ENCODE measurements around the gene UBE2E1.

UBE2E1 gene

DNA sequence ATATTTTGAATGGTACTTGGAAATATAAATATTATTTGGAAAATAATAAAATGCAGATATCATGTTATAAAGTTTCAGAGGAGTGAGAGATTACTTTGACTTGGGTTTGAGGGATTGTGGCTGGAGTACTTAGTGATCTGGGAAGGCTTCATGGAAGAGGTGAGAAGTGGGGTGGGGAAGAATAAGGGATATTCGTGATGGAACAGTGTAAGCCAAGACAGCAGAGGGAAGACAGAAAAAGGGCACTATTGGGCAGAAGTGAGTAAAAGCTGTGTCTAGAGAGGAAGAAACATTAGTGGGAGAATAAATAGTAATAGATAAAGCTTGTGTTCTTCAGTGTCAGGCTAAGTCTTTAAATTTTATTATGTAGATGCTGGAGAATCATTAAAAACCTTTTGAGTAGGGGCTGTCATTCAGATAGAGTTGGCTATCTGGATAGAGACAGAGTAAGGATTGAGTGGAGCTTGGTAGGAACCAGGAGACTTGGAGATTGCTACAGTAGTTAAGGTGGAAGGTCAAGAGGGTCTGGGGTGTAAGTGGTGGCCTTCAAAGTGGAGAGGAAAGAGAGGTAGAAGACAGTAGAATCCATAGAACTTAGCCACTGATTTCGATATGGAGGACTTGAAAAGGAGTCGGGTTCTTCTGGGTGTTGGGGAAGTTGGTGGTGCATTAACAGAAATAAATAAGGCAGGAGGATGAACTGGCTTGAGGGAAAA lies 11.9 kb downstream of the UBE2E1 start:
- DNase-seq (ENCODE audit: insufficient read length, low spot score) (no peak), FAIRE-seq (no peak)

DNA sequence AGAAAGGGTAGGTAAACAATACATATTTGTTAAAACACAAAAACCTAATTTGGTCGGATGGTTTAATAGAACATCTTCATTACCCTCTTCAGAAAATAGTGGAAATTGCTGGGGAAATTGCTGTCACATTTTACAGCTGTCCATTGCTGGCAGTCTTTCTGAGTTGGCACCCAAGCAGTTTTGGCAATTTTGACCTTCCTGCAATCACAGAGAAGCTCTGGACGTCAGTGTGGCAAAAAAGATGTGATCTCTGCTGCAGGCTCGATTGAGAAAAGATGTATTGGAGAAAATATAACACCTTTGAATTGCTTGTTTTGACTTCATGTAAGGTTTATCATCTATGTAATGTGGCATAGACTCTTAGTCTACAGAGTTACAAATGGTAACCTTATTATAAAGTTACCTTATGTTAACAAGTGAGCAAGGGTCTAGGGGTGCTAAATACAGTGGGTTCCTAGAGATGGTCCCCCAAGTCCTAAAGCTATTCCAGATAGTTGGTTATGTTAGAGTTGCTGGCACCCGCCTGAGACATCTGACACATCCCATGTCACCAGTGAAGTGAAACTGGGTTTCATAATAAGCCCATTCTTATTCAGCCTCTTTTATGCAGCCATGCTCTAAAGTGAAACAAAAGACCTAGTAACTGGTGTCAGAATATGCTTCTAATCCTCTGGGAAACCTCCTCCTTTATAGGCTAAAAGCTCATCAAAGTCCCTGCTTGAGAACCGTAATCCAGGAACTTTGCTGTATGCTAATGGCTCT lies 14.0 kb downstream of the UBE2E1 start:
- FAIRE-seq (peak; percentile 90), DNase-seq (ENCODE audit: insufficient read length, low spot score) (no peak)

- FAIRE-seq (no peak), DNase-seq (ENCODE audit: insufficient read length, low spot score) (no peak)
These were observed 15.1 kb downstream of the UBE2E1 start for GRCh38 chr3:23820888-23821287.

DNA sequence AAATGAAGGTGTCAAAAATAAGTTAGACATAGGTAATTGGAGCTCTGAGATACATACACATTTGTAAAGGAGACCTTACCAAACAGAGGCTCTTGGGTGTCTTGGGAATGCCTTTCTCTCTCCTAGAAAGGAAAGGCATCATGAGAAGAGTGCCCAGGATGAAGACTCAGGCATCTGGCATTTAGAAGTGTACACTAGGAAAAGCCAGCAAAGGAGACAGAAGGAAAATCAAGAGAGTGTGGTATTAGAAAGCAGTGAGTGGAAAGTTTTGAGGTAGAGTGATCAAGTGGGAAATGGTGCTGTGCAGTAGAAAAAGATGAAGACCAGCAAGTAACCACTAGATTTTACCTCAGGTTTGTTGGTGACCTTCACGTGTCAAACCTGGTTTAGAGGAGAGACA lies 16.1 kb downstream of the UBE2E1 start:
- FAIRE-seq (no peak), DNase-seq (ENCODE audit: insufficient read length, low spot score) (no peak)

GRCh38 chr3:23822559-23822958 lies 16.8 kb downstream of the UBE2E1 start:
- DNase-seq (ENCODE audit: insufficient read length, low spot score) (no peak), FAIRE-seq (no peak)

- no peak for DNase-seq (ENCODE audit: insufficient read length, low spot score)
- FAIRE-seq, result peak; percentile 26
These were observed 17.9 kb downstream of the UBE2E1 start for GRCh38 chr3:23823620-23824019.

GRCh38 chr3:23824699-23825444 lies 19.1 kb downstream of the UBE2E1 start:
- FAIRE-seq (peak; percentile 72), DNase-seq (ENCODE audit: insufficient read length, low spot score) (no peak)

GRCh38 chr3:23825802-23826201 lies 20.0 kb downstream of the UBE2E1 start:
- no peak for DNase-seq (ENCODE audit: insufficient read length, low spot score)
- no peak for FAIRE-seq

- FAIRE-seq, result no peak
- DNase-seq (ENCODE audit: insufficient read length, low spot score), result no peak
These were observed 20.8 kb downstream of the UBE2E1 start for GRCh38 chr3:23826382-23827064.

GRCh38 chr3:23829242-23829934 lies 23.6 kb downstream of the UBE2E1 start:
- FAIRE-seq, result peak; percentile 95

DNA sequence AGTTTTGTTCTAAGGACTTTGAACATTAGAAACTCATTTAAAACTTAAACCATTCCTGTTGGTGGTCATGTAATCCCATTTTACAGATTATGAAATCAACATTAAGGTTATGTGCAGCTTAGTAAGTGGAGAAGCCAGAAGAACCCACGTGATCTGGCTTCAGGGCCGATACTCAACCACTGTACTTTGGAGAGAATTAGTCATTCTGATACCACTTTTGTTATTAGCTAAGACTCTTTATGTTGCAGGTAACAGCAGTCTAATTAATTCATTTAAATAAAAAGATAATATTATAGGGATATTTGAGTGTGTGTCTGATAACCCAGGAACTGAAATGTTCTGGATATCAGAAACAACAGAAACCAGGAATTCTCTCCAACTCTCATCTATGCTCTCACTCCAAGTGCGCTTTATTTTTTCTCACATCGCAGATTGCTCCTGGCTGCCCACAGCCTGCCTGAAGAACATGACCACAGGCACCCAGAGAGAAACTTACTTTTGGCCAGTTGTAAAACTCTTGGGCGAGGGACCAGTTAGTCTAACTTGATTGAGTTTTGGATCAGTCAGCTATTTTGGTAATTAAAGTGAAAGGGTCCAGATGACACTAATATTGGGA lies 25.2 kb downstream of the UBE2E1 start:
- FAIRE-seq (peak; percentile 96), DNase-seq (ENCODE audit: insufficient read length, low spot score) (peak; percentile 33)

More at GRCh38 chr3:23829242-23829934, 23.6 kb downstream of the UBE2E1 start:
- DNase-seq (ENCODE audit: insufficient read length, low spot score), result no peak

DNA sequence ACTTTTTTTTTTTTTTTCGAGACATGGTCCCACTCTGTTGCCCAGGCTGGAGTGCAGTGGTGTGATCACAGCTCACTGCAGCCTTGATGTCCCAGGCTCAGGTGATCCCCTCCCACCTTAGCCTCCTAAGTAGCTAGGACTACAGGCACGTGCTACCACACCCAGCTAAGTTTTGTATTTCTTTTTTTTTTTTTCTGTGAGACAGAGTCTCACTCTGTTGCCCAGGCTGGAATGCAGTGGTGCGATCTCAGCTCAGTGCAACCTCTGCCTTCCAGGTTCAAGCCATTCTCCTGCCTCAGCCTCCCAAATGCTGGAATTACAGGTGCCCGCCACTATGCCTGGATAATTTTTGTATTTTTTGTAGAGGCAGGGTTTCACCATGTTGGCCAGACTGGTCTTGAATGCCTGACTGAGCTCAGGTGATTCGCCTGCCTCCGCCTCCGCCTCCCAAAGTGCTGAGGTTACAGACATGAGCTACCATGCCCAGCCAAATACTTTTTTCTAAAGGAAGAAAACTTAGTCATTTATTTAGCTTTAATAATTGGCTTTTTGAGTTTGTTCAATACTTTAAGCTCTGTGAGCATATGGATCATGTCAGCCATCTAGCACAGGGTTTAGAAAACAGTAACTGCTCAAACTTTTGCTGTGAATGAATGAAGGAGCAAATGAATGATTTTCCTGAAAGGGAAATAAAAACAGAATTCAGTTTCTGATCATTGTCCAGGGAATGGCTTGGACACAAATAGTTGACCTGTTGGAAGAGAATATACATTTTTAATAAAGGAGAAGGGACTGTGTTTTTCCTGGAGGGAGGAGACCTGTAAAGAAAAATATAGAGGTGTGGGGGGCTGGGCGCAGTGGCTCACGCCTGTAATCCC lies 26.0 kb downstream of the UBE2E1 start:
- DNase-seq (ENCODE audit: insufficient read length, low spot score) (no peak), FAIRE-seq (no peak)

GRCh38 chr3:23832523-23832922 lies 26.8 kb downstream of the UBE2E1 start:
- FAIRE-seq (no peak), DNase-seq (ENCODE audit: insufficient read length, low spot score) (no peak)

GRCh38 chr3:23834082-23834870 lies 28.5 kb downstream of the UBE2E1 start:
- FAIRE-seq, result peak; percentile 77

DNA sequence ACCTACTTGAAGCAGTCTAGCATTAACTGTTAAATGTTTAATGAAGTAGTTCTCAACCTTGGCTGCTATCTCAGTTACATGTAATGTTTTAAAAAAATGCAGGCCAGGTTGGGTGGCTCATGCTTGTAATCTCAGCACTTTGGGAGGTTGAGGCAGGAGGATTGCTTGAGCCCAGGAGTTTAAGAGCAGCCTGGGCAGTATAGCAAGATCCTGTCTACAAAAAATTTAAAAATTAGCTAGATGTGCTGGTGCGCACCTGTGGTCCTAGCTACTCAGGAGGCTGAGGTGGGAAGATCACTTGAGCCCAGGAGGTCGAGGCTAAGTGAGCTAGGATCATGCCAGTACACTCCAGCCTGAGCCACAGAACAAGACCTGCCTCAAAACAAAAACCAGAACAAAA lies 29.3 kb downstream of the UBE2E1 start:
- FAIRE-seq (peak; percentile 40), DNase-seq (ENCODE audit: insufficient read length, low spot score) (no peak)

More at GRCh38 chr3:23834082-23834870, 28.5 kb downstream of the UBE2E1 start:
- DNase-seq (ENCODE audit: insufficient read length, low spot score), result no peak

DNA sequence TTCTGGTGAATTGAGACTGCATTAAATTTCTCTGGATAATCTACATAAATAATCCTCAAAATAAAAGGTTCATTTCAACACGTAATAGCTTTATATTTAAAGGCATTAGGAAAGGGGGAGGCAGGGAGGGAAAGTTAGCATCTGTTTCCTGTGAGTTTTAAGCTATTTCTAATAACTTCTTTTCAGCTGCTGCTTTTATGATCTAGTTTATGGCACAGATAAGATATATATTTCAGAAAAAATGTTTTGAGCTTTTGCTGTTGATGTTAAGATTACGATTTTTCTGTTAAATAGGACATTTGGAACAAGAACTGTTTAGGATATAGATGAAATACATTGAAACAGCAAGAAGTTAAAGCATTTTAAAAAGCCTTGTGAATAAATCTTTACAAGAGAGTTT lies 30.0 kb downstream of the UBE2E1 start:
- DNase-seq (ENCODE audit: insufficient read length, low spot score) (no peak), FAIRE-seq (peak; percentile 86)

GRCh38 chr3:23836536-23837230 lies 30.9 kb downstream of the UBE2E1 start:
- FAIRE-seq, result no peak

More at GRCh38 chr3:23836536-23837230, 30.9 kb downstream of the UBE2E1 start:
- no peak for DNase-seq (ENCODE audit: insufficient read length, low spot score)

Measured in GM19239 (cell line).